ENCODE measurements around the gene FAM81A. TPM values are rescaled to one million over a fixed set of nuclear protein-coding genes. Genes with fewer than 3 reads are reported as not detected.
A peak's percentile ranks its signal among the peaks of the same experiment; 100 is the strongest.
"Not testable (repeated sequence)": the region's sequence is repeated elsewhere in the genome, so short reads cannot be mapped to it uniquely, and the experiment has no call there.

The FAM81A gene
- total RNA-seq = 0.94 TPM

DNA sequence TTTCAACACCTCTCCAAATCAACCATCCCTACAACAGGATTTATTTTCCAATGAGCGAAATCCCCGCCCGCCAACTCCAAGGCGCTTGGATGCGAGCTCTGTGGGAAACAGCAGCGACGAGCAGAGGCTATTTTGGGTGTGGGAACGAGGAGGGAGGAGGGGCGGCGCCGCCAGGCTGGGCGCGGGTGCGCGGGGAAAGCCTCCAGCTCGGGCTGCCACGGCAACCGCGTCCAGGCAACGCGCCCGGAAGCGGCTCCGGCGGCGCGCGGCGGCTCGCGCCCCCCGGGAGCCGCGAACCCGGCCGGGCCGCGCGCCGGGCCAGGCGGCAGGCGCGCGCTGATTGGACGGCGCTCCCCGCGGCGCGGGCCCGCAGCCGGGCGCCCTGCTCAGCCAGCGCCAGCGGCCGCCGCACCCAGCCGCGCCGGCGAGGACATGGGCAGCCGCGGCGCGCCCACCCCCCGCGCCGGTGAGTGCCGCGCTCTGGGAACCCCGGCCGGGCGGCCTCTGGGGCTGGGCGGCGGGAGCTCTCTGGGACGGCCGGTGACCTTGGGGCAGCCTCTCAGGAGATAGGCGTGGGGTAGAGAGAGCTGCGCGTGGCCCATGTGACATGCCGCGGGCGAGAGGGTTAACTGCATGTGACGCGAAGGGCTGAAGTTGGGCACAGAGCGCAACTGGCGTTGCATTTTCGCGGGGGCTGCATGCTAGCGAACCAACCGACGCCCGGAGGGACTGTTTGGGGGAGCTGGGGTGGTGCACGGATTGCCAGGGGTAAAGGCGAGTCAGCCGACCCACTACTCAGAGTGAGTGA, at the start of gene FAM81A:
TSS of gene FAM81A (plus strand) at position 370 of the 808 bp plus-strand sequence. CDS start 20,441 bp downstream, outside the sequence.
- Histone ChIP-seq H3K27me3 (ENCODE audit: insufficient read depth, low read length) (peaks cover 40% of the 10 kb centered on the region), H3K4me3 (ENCODE audit: low read length) (peak within 1 kb of the TSS; percentile 35), H3K9me3 (ENCODE audit: low read depth, low read length) (no peaks in the 10 kb centered on the region), H3K4me1 (ENCODE audit: insufficient read depth, low read length) (peaks cover 17% of the 10 kb centered on the region)

DNA sequence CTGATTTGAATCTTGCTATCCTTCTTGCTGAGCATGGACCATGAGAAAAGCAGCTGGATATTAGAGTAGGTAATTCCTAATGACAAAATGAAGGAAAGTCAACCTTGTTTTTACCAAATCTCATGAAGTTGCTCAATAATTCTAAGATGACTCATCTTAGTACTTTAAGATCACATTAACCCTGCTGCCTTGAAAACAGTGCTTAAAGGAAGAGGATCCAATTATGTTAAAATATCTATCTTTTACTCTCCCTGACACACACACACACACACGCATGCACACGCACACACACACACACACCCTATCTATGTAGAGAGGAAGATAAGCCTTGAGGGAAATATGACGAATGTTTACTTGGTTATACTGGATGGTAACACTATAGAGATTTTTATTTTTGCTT, 49.3 kb upstream of the FAM81A start:
- H3K4me1 ChIP-seq (ENCODE audit: insufficient read depth, low read length) = peaks cover 27% of the 10 kb centered on the region
- H3K27me3 ChIP-seq (ENCODE audit: insufficient read depth, low read length) = no peaks in the 10 kb centered on the region
- no peaks in the 10 kb centered on the region for H3K9me3 ChIP-seq (ENCODE audit: low read depth, low read length)
- H3K4me3 ChIP-seq (ENCODE audit: low read length) = no peak overlapping the region

DNA sequence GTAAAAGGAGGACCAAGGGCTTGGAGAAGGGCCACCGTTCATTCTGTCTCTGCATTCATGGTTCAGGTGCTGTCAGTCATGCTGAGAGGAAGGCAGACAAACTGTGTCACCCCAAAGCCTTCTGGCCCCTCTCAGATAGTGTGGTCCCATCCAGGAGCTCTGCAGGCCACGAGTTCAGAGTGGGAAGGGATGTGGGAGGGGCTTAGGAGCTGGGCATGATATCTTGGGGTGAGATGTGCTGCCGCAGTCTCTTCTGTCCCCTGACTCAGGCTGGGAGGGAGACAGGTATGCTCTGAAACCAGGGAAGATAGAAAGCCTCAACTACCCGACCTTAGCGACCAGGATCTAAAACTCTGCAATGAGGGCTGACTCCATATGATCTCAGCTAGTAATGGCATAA, 45.7 kb upstream of the FAM81A start:
- no peaks in the 10 kb centered on the region for H3K9me3 ChIP-seq (ENCODE audit: low read depth, low read length)
- H3K4me1 ChIP-seq (ENCODE audit: insufficient read depth, low read length) = peaks cover 43% of the 10 kb centered on the region
- no peak overlapping the region for H3K4me3 ChIP-seq (ENCODE audit: low read length)
- H3K27me3 ChIP-seq (ENCODE audit: insufficient read depth, low read length) = no peaks in the 10 kb centered on the region

- Histone ChIP-seq H3K27me3 (ENCODE audit: insufficient read depth, low read length) (no peaks in the 10 kb centered on the region), H3K4me1 (ENCODE audit: insufficient read depth, low read length) (peaks cover 52% of the 10 kb centered on the region), H3K4me3 (ENCODE audit: low read length) (no peak overlapping the region), H3K9me3 (ENCODE audit: low read depth, low read length) (no peaks in the 10 kb centered on the region)
These were observed 43.8 kb upstream of the FAM81A start for GRCh38 chr15:59394166-59394661.

DNA sequence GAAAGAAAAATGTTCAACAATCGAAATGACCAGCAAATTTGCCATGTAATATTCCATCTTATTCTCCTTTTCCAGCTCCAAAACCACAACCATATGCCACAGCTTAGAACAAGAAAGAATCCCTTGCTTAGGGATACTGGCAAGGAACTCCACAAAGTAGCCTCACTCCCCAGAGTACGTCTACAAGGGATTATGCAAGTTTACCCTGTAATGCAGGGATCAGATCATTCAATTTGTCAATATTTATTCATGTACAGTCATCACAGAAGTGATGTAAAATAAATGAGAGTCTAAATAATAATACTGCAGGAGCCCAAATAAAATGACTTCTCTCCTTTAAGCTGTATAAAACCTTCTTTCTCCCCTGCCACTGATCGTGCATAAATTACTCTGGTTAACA, 41.8 kb upstream of the FAM81A start:
- H3K4me1 ChIP-seq (ENCODE audit: insufficient read depth, low read length) = peaks cover 62% of the 10 kb centered on the region
- H3K9me3 ChIP-seq (ENCODE audit: low read depth, low read length) = no peaks in the 10 kb centered on the region
- no peaks in the 10 kb centered on the region for H3K27me3 ChIP-seq (ENCODE audit: insufficient read depth, low read length)
- H3K4me3 ChIP-seq (ENCODE audit: low read length) = no peak overlapping the region

DNA sequence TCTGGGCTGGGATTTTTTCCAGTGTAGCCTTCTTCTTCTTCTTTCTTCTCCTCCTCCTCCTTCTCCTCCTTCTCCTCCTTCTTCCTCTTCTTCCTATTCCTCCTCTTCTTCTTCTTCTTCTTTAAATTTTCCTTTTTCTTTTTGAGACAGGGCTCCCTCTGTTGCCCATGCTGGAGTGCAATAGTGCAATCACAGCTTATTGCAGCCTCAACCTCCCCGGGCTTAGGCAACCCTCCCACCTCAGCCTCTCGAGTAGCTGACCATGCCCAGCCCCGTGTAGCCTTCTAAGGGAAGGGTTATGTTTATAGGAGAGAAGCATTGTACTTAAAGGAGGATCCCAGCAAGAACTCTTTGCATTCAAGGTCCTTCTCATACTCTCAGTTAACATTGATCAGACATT, 41.3 kb upstream of the FAM81A start:
- H3K9me3 ChIP-seq (ENCODE audit: low read depth, low read length) = no peaks in the 10 kb centered on the region
- H3K4me3 ChIP-seq (ENCODE audit: low read length) = no peak overlapping the region
- H3K27me3 ChIP-seq (ENCODE audit: insufficient read depth, low read length) = no peaks in the 10 kb centered on the region
- peaks cover 62% of the 10 kb centered on the region for H3K4me1 ChIP-seq (ENCODE audit: insufficient read depth, low read length)

GRCh38 chr15:59398220-59398619, 39.8 kb upstream of the FAM81A start:
- H3K4me1 ChIP-seq (ENCODE audit: insufficient read depth, low read length) = peaks cover 68% of the 10 kb centered on the region
- no peaks in the 10 kb centered on the region for H3K27me3 ChIP-seq (ENCODE audit: insufficient read depth, low read length)
- H3K9me3 ChIP-seq (ENCODE audit: low read depth, low read length) = no peaks in the 10 kb centered on the region
- H3K4me3 ChIP-seq (ENCODE audit: low read length) = no peak overlapping the region

GRCh38 chr15:59399465-59400102, 38.4 kb upstream of the FAM81A start:
- H3K9me3 ChIP-seq (ENCODE audit: low read depth, low read length) = no peaks in the 10 kb centered on the region
- H3K27me3 ChIP-seq (ENCODE audit: insufficient read depth, low read length) = no peaks in the 10 kb centered on the region
- H3K4me3 ChIP-seq (ENCODE audit: low read length) = no peak overlapping the region
- H3K4me1 ChIP-seq (ENCODE audit: insufficient read depth, low read length) = peaks cover 70% of the 10 kb centered on the region

DNA sequence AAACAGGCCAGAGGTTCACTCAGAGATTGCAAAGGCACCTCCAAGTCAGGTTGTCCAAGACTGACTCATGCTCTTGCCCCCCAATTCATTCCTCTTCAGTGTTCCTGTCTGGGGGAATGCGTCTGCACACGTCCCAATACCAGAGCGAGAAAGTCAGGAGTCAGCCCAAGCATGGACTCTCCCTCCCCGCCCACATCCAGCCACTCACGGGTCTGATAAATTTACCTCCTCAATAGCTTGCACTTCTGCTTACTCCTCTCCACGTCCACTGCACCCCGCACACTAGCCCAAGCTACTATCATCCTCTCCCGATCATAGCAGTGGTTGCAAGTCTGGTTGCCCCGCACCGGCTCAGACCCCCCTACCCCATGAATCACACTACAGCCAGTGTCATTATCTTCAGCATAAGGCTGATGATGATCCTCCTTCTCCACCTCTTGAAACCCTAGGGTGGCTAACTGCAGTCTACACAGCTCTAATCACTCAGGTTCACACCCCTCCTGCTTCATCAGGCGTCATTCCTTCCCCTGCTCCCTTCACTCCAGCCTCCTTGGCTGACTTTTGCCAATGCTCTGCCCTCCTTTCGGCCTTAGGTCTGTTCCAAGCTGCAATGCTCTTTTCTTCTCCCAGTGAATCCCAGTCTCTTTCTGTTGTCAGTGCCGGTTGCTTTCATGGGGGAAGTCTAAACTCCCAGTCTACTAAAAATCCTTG, 37.7 kb upstream of the FAM81A start:
- Histone ChIP-seq H3K9me3 (ENCODE audit: low read depth, low read length) (no peaks in the 10 kb centered on the region), H3K27me3 (ENCODE audit: insufficient read depth, low read length) (no peaks in the 10 kb centered on the region), H3K4me3 (ENCODE audit: low read length) (no peak overlapping the region), H3K4me1 (ENCODE audit: insufficient read depth, low read length) (peaks cover 77% of the 10 kb centered on the region)

GRCh38 chr15:59401051-59401823, 36.7 kb upstream of the FAM81A start:
- not testable (repeated sequence) for H3K4me3 ChIP-seq (ENCODE audit: low read length); H3K27me3 ChIP-seq (ENCODE audit: insufficient read depth, low read length); H3K9me3 ChIP-seq (ENCODE audit: low read depth, low read length)
- peaks cover 85% of the 10 kb centered on the region for H3K4me1 ChIP-seq (ENCODE audit: insufficient read depth, low read length)

DNA sequence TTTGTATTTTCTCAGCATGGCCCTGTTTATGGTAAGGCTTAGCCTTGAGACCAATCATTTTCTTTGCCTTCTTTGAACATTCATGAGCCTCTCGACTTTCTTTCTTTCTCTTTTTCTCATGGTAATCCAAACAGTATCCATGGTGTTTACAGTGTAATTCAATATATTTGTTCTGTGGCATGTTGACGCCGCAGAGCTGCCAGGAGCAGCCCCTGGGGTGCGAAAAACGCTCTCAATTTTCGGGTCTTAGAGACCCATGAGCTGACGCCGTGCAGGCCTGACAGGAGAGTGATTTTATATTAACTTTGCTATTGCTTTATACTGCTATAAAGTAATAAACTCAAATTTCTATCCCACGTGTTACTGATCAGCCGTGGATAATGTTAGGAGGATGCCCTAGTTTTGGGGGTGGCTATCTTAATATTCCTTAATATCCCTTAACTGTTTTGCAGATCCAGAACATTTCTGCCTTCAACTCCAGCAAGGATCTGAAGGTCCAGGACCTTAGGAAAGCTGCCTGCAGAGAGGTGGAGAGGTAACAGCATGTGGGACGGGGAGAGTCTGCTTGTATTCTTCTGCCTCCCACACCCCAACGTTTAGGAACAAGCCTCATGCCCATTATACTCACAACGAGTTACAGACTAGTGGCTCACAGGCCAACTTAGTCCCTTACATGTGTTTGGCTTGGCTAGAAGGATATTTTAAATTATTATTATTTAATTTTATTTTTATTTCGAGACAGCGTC, 36.0 kb upstream of the FAM81A start:
- Histone ChIP-seq H3K9me3 (ENCODE audit: low read depth, low read length) (no peaks in the 10 kb centered on the region), H3K27me3 (ENCODE audit: insufficient read depth, low read length) (no peaks in the 10 kb centered on the region), H3K4me3 (ENCODE audit: low read length) (no peak overlapping the region), H3K4me1 (ENCODE audit: insufficient read depth, low read length) (peaks cover 87% of the 10 kb centered on the region)

DNA sequence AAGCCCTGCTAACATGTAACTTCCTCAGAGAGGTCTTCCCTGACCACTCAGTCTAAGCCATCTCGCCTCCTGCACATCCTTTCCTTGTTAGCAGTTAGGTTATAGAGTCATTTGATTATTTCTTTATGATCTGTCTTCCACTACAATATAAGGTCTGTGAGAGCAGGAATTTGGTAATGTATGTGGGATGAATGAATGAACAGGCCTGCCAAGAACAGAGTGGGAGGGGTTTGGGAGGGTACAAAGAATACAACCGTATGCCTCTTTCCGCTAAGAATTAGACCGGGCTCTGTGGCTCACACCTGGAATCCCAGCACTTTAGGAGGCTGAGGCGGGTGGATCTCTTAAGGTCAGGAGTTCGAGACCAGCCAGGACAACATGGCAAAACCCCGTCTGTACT, 32.9 kb upstream of the FAM81A start:
- Histone ChIP-seq H3K27me3 (ENCODE audit: insufficient read depth, low read length) (no peaks in the 10 kb centered on the region), H3K4me1 (ENCODE audit: insufficient read depth, low read length) (peaks cover 86% of the 10 kb centered on the region), H3K9me3 (ENCODE audit: low read depth, low read length) (no peaks in the 10 kb centered on the region), H3K4me3 (ENCODE audit: low read length) (no peak overlapping the region)

DNA sequence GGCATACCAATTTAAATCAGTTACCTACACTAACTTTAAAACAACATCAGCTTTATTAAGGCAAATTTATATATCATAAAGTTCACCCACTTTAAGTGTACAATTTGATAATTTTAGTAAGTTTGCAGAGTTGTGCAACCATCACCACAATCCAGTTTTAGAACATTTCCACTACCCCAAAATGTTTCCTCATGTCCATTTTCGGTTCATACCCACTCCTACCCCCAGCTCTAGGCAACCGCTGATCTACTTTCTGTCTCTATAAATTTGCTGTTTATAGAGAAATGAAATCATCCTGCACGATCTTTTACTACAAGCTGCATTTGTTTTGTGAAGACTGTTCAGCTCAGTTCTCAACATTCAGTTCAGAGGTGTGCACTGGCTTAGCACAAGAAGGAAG, 31.5 kb upstream of the FAM81A start:
- H3K9me3 ChIP-seq (ENCODE audit: low read depth, low read length) = no peaks in the 10 kb centered on the region
- peaks cover 88% of the 10 kb centered on the region for H3K4me1 ChIP-seq (ENCODE audit: insufficient read depth, low read length)
- H3K4me3 ChIP-seq (ENCODE audit: low read length) = no peak overlapping the region
- no peaks in the 10 kb centered on the region for H3K27me3 ChIP-seq (ENCODE audit: insufficient read depth, low read length)

DNA sequence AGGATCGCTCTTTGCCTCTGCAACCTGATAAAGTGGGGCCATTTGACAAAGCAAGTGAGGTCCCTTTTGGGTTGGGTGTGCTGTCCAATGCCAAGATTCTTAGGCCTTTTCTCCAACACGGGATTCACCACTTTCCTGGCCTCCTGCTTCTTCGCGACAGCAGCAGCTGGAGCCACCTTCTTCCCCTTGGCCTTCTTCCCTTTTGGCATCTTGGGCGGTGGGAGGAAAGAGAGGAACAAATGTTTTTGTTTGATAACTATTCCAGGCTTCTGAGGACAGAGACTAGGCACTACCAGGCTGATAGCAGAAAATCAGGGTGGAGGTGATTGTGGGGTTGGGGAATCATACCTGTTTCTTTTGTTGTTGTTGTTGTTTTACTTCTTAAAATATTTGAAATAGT, 30.0 kb upstream of the FAM81A start:
- Histone ChIP-seq H3K4me3 (ENCODE audit: low read length) (no peak overlapping the region), H3K9me3 (ENCODE audit: low read depth, low read length) (no peaks in the 10 kb centered on the region), H3K4me1 (ENCODE audit: insufficient read depth, low read length) (peaks cover 92% of the 10 kb centered on the region), H3K27me3 (ENCODE audit: insufficient read depth, low read length) (no peaks in the 10 kb centered on the region)

All from mononuclear cell (primary cell).